ENCODE results near the gene ALKBH3. TPM values are rescaled to one million over a fixed set of nuclear protein-coding genes. Genes with fewer than 3 reads are reported as not detected.

The ALKBH3 gene
- total and polyA plus RNA-seq, 2 experiments from 2014 or later = 10.7 to 10.8 TPM

DNA sequence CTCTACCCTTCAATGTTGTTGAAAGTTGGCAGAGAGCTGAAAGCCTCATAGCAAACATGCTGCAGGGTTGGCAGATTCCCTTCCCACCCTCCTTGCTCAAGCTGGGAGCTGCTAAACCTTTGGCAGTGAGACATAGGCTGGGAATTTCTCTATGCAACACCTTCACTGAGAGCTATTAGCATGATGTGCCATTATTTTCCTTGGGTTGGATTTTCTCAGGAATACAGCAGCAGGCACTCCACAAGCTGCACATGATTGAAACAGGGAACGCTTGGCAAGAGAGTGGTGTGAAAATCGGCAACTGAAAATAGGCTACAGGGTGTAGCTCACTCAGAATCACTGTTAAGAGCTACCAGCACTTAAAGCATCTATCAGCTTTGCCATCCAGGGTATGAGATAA lies 9.6 kb upstream of the ALKBH3 start:
- no peaks in the 10 kb centered on the region for H3K4me1 ChIP-seq (ENCODE audit: insufficient read depth)
- no peak overlapping the region for H3K27ac ChIP-seq (ENCODE audit: low read depth)
- Mint-ChIP-seq H3K4me3 (no peak overlapping the region), H3K9me3 (no peaks in the 10 kb centered on the region; the same call in 2 of the 3 replicates), H3K4me1 (no peaks in the 10 kb centered on the region), H3K27ac (no peak overlapping the region), H3K27me3 (ENCODE audit: insufficient read depth, low read depth, poor library complexity) (peaks cover 4% of the 10 kb centered on the region), H3K36me3 (ENCODE audit: low read depth) (no peaks in the 10 kb centered on the region)
- H2AFZ ChIP-seq = no peak overlapping the region
- no peaks in the 10 kb centered on the region for H3K9me2 ChIP-seq (ENCODE audit: insufficient read depth)
- peaks cover 17% of the 10 kb centered on the region; the same call in 1 of the 2 replicates for H3K27me3 ChIP-seq (ENCODE audit: insufficient read depth)
- no peak for DNase-seq (ENCODE audit: low spot score)
- no peaks in the 10 kb centered on the region for H4K20me1 ChIP-seq (replicated peaks; ENCODE audit: insufficient read depth)
- no peak overlapping the region for H3K4me2 ChIP-seq
- no peaks in the 10 kb centered on the region for H3F3A ChIP-seq (replicated peaks; ENCODE audit: low read depth)
- H3K79me2 ChIP-seq (replicated peaks; ENCODE audit: insufficient read depth) = no peaks in the 10 kb centered on the region
- no peaks in the 10 kb centered on the region for H3K36me3 ChIP-seq (ENCODE audit: insufficient read depth)
- TF ChIP-seq, protein P1, sequence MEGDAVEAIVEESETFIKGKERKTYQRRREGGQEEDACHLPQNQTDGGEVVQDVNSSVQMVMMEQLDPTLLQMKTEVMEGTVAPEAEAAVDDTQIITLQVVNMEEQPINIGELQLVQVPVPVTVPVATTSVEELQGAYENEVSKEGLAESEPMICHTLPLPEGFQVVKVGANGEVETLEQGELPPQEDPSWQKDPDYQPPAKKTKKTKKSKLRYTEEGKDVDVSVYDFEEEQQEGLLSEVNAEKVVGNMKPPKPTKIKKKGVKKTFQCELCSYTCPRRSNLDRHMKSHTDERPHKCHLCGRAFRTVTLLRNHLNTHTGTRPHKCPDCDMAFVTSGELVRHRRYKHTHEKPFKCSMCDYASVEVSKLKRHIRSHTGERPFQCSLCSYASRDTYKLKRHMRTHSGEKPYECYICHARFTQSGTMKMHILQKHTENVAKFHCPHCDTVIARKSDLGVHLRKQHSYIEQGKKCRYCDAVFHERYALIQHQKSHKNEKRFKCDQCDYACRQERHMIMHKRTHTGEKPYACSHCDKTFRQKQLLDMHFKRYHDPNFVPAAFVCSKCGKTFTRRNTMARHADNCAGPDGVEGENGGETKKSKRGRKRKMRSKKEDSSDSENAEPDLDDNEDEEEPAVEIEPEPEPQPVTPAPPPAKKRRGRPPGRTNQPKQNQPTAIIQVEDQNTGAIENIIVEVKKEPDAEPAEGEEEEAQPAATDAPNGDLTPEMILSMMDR (conservative IDR thresholded peaks at IDR 0.05; ENCODE audit: low read depth in 2 of 2) = no peak
- TF ChIP-seq EZH2phosphoT487 (IDR thresholded peaks at IDR 0.05; ENCODE audit: unreplicated experiment) (no peak), JUNB (IDR thresholded peaks at IDR 0.05; ENCODE audit: unreplicated experiment) (no peak), EZH2 (IDR thresholded peaks at IDR 0.05; ENCODE audit: low read depth, unreplicated experiment) (no peak), STAT1 (IDR thresholded peaks at IDR 0.05; ENCODE audit: unreplicated experiment) (no peak), POLR2AphosphoS5 (IDR thresholded peaks at IDR 0.05; ENCODE audit: low read depth) (no peak), ZNF331 (CRISPR knock-in tag; IDR thresholded peaks at IDR 0.05; ENCODE audit: low read depth) (no peak)
- TF ChIP-seq, protein P2, sequence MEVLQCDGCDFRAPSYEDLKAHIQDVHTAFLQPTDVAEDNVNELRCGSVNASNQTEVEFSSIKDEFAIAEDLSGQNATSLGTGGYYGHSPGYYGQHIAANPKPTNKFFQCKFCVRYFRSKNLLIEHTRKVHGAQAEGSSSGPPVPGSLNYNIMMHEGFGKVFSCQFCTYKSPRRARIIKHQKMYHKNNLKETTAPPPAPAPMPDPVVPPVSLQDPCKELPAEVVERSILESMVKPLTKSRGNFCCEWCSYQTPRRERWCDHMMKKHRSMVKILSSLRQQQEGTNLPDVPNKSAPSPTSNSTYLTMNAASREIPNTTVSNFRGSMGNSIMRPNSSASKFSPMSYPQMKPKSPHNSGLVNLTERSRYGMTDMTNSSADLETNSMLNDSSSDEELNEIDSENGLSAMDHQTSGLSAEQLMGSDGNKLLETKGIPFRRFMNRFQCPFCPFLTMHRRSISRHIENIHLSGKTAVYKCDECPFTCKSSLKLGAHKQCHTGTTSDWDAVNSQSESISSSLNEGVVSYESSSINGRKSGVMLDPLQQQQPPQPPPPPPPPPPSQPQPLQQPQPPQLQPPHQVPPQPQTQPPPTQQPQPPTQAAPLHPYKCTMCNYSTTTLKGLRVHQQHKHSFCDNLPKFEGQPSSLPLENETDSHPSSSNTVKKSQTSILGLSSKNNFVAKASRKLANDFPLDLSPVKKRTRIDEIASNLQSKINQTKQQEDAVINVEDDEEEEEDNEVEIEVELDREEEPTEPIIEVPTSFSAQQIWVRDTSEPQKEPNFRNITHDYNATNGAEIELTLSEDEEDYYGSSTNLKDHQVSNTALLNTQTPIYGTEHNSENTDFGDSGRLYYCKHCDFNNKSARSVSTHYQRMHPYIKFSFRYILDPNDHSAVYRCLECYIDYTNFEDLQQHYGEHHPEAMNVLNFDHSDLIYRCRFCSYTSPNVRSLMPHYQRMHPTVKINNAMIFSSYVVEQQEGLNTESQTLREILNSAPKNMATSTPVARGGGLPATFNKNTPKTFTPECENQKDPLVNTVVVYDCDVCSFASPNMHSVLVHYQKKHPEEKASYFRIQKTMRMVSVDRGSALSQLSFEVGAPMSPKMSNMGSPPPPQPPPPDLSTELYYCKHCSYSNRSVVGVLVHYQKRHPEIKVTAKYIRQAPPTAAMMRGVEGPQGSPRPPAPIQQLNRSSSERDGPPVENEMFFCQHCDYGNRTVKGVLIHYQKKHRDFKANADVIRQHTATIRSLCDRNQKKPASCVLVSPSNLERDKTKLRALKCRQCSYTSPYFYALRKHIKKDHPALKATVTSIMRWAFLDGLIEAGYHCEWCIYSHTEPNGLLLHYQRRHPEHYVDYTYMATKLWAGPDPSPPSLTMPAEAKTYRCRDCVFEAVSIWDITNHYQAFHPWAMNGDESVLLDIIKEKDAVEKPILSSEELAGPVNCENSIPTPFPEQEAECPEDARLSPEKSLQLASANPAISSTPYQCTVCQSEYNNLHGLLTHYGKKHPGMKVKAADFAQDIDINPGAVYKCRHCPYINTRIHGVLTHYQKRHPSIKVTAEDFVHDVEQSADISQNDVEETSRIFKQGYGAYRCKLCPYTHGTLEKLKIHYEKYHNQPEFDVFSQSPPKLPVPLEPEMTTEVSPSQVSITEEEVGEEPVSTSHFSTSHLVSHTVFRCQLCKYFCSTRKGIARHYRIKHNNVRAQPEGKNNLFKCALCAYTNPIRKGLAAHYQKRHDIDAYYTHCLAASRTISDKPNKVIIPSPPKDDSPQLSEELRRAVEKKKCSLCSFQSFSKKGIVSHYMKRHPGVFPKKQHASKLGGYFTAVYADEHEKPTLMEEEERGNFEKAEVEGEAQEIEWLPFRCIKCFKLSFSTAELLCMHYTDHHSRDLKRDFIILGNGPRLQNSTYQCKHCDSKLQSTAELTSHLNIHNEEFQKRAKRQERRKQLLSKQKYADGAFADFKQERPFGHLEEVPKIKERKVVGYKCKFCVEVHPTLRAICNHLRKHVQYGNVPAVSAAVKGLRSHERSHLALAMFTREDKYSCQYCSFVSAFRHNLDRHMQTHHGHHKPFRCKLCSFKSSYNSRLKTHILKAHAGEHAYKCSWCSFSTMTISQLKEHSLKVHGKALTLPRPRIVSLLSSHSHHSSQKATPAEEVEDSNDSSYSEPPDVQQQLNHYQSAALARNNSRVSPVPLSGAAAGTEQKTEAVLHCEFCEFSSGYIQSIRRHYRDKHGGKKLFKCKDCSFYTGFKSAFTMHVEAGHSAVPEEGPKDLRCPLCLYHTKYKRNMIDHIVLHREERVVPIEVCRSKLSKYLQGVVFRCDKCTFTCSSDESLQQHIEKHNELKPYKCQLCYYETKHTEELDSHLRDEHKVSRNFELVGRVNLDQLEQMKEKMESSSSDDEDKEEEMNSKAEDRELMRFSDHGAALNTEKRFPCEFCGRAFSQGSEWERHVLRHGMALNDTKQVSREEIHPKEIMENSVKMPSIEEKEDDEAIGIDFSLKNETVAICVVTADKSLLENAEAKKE (CRISPR knock-in tag; IDR thresholded peaks at IDR 0.05) = no peak
- no peak overlapping the region for H3K4me3 ChIP-seq
- ATAC-seq = no peak
